ENCODE results near the gene RNASE3. TPM values are rescaled to one million over a fixed set of nuclear protein-coding genes. Genes with fewer than 3 reads are reported as not detected.
"Not testable (repeated sequence)": the region's sequence is repeated elsewhere in the genome, so short reads cannot be mapped to it uniquely, and the experiment has no call there.

RNASE3 gene
- total RNA-seq, 1 donor from 2014 or later: not detected

DNA sequence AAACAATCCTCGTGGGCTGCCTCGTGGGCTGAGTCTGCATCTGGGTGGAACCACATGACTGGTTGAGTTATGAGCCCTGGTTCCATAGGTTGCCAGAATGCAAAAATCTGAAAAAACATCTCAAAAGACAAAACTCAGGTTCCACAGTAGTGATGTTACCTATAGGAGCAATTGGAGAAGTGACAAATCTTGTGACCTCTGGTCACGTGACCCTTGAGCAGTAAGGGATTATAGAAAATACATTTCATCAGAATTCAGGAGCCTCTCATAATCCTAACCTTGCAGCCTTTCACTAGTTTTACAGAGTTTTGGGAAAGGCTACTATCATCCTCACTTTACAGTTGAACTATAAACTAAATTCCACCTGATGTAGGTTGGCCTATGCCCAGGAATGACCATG, 12.5 kb upstream of the RNASE3 start:
- Mint-ChIP-seq H3K27ac (no peak overlapping the region), H3K9me3 (no peaks in the 10 kb centered on the region), H3K27me3 (ENCODE audit: insufficient read depth) (peaks cover 11% of the 10 kb centered on the region), H3K4me3 (no peak overlapping the region), H3K4me1 (ENCODE audit: low read depth) (peaks cover 6% of the 10 kb centered on the region), H3K36me3 (ENCODE audit: low read depth) (no peaks in the 10 kb centered on the region)
- intact Hi-C loops (cut with micrococcal nuclease): no loop called here
- DNase-seq (ENCODE audit: low spot score): no peak

DNA sequence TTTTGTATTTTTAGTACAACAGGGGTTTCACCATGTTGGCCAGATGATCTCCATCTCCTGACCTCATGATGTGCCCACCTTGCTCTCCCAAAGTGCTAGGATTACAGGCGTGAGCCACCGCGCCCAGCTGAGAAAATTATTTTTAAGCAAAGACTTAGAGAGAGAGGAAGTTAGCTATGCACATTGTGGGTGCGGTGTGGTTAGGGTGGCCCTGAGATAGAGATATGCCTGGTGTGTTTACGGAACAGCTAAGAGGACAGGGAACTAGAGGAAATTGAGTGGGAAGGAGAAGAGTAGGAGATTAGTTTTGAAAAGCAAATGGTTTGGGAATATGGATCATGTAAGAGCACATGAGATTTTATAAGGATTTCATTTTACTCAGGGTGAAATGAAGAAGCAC, 10.0 kb upstream of the RNASE3 start:
- H3K27me3 Mint-ChIP-seq (ENCODE audit: insufficient read depth): peaks cover 14% of the 10 kb centered on the region
- H3K36me3 Mint-ChIP-seq (ENCODE audit: low read depth); H3K27ac Mint-ChIP-seq; DNase-seq (ENCODE audit: low spot score); H3K9me3 Mint-ChIP-seq; H3K4me1 Mint-ChIP-seq (ENCODE audit: low read depth); intact Hi-C loops (cut with micrococcal nuclease); H3K4me3 Mint-ChIP-seq: not testable (repeated sequence)

DNA sequence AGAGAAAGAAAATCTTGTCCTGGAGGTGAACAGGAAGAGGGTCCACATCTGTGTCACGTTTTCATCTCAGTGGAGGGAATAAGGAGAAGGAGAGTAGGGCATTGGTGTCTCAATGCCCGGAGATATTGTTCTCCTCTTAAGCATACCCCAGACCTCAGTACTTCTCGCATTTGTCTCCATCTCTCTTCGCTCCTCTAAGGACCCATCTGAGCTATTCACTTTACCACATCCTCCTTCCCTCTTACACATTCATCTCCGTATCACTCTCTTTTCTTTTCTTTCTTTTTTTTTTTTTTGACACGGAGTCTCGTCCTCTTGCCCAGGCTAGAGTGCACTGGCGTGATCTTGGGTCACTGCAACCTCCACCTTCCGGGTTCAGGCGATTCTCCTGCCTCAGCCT, 8.4 kb upstream of the RNASE3 start:
- H3K36me3 Mint-ChIP-seq (ENCODE audit: low read depth); DNase-seq (ENCODE audit: low spot score); H3K27ac Mint-ChIP-seq; H3K4me1 Mint-ChIP-seq (ENCODE audit: low read depth); H3K4me3 Mint-ChIP-seq; intact Hi-C loops (cut with micrococcal nuclease); H3K9me3 Mint-ChIP-seq: not testable (repeated sequence)
- H3K27me3 Mint-ChIP-seq (ENCODE audit: insufficient read depth): peaks cover 12% of the 10 kb centered on the region

DNA sequence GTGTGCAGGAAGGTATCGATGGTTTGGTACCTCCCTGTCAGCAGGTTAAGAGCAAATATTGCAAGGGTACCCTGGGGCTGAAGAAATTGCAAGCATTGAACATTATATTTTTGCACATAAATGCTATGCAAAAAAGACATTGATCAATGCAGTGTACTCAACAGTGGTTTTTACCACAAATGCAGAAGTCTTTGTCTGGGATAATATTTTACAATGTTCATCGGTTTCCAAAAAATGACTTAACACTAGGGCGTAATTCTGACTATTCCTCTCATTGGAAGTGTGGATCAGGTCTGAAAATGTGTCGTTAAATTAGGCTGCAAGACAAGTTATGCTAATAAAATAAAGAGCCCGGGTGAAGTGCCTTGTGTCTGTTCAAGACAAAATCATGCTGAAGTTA, 2.8 kb upstream of the RNASE3 start:
- H3K4me3 Mint-ChIP-seq; H3K27ac Mint-ChIP-seq; H3K27me3 Mint-ChIP-seq (ENCODE audit: insufficient read depth); H3K4me1 Mint-ChIP-seq (ENCODE audit: low read depth); intact Hi-C loops (cut with micrococcal nuclease); H3K9me3 Mint-ChIP-seq; DNase-seq (ENCODE audit: low spot score); H3K36me3 Mint-ChIP-seq (ENCODE audit: low read depth): not testable (repeated sequence)

DNA sequence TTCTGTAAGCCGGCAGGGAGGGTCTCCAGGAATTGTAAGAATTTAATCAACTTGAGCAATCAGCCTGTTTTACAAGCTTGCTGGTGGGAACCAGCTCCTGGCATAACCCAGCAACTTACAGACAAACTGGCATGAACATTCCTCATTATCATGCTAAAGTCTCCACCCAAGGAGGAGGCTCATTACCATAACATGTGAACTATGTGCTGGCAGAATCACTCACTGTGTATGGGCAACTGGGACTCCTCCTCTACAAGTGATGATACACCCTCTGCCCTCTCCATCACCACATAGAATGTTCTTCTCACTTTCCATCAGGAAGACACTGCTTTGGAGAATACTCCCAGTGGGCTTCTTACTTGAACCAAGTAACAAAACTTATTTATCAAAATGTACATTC, 4.1 kb downstream of the RNASE3 start:
- H3K27ac Mint-ChIP-seq; H3K4me1 Mint-ChIP-seq (ENCODE audit: low read depth); H3K4me3 Mint-ChIP-seq; H3K9me3 Mint-ChIP-seq; H3K36me3 Mint-ChIP-seq (ENCODE audit: low read depth); H3K27me3 Mint-ChIP-seq (ENCODE audit: insufficient read depth); DNase-seq (ENCODE audit: low spot score); intact Hi-C loops (cut with micrococcal nuclease): not testable (repeated sequence)

DNA sequence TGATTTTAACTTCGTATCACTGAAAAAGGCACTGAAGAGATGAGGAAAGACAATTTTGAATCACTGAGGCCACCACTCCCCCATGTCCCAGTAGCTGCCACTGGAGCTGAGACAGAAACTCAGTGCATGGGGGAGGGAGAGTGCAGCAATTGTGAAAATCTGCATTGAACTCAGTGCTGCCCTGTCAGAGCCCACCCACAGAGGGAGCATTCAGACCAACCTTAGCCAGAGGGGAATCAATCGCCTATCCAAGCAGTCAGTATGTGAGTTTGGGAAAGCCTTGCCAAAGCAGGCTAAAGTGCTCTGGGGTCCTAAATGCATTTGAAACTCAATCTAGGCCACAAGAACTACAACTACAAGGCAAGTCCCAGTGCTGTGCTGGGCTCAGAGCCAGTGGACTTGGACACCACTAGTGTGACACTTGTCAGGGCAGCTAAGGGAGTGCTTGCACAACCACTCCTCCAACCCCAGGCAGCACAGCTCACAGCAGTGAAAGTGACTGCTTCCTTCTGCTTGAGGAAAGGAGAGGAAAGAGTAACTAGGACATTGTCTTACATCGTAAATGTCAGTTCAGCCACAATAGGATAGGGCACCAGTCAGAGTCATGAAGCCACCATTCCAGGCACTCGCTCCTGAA, 13.3 kb downstream of the RNASE3 start:
- intact Hi-C loops (cut with micrococcal nuclease): no loop called here
- no peak for DNase-seq (ENCODE audit: low spot score)
- H3K27ac Mint-ChIP-seq: no peak overlapping the region
- no peaks in the 10 kb centered on the region for H3K36me3 Mint-ChIP-seq (ENCODE audit: low read depth)
- peaks cover 2% of the 10 kb centered on the region for H3K27me3 Mint-ChIP-seq (ENCODE audit: insufficient read depth)
- H3K4me1 Mint-ChIP-seq (ENCODE audit: low read depth): no peaks in the 10 kb centered on the region
- H3K9me3 Mint-ChIP-seq: no peaks in the 10 kb centered on the region
- H3K4me3 Mint-ChIP-seq: no peak overlapping the region

DNA sequence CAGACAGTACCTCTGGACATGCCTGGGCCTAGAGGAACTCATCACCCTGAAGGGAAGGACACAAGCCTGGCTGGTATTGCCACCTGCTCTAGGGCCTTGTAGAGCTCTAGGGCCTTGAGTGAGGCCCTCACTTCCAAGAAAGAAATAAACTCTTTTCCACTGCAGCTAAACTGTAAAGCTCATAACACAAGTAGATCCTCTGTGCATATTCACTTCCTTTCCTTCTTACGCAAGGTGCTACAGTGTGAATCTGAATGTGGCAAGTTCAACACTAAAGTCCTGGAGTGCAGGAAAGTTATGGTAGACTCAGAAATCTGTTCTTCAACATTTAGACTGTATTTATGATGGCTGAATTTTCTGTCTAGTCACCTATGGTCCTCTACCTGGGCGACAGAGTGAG, 14.5 kb downstream of the RNASE3 start:
- no peaks in the 10 kb centered on the region for H3K36me3 Mint-ChIP-seq (ENCODE audit: low read depth)
- DNase-seq (ENCODE audit: low spot score): no peak
- no peak overlapping the region for H3K27ac Mint-ChIP-seq
- intact Hi-C loops (cut with micrococcal nuclease): no loop called here
- H3K4me3 Mint-ChIP-seq: no peak overlapping the region
- H3K9me3 Mint-ChIP-seq: no peaks in the 10 kb centered on the region
- H3K4me1 Mint-ChIP-seq (ENCODE audit: low read depth): no peaks in the 10 kb centered on the region
- no peaks in the 10 kb centered on the region for H3K27me3 Mint-ChIP-seq (ENCODE audit: insufficient read depth)

DNA sequence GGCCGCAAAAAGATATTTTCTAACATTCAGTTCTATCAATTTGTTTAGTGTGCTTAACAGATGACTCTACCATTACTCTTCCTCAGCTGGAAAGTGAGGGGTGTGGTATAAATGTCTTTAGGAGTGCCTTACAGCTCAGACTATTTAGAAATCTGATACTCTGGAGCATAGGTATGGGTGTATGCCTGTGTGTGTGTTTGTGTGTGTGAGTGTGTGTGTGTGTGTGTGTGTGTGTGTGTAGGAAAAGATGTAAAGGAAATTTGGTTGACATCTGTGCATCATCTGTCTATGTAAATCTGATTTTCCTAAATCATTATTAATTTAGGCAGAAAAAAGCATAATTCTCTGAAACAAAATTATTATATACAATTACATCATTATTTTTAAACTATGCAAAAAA, 16.0 kb downstream of the RNASE3 start:
- no peaks in the 10 kb centered on the region for H3K4me1 Mint-ChIP-seq (ENCODE audit: low read depth)

DNA sequence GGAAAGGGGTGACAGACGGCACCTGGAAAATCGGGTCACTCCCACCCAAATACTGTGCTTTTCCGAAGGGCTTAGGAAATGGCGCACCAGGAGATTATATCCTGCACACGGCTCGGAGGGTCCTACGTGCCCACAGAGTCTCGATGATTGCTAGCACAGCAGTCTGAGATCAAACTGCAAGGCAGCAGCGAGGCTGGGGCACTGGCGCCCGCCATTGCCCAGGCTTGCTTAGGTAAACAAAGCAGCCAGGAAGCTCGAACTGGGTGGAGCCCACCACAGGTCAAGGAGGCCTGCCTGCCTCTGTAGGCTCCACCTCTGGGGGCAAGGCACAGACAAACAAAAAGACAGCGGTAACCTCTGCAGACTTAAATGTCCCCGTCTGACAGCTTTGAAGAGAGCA, 19.6 kb downstream of the RNASE3 start:
- H3K9me3 Mint-ChIP-seq; H3K27ac Mint-ChIP-seq; H3K36me3 Mint-ChIP-seq (ENCODE audit: low read depth); intact Hi-C loops (cut with micrococcal nuclease); H3K4me3 Mint-ChIP-seq; H3K4me1 Mint-ChIP-seq (ENCODE audit: low read depth); H3K27me3 Mint-ChIP-seq (ENCODE audit: insufficient read depth); DNase-seq (ENCODE audit: low spot score): not testable (repeated sequence)

More for the DNA sequence above, 16.0 kb downstream of the RNASE3 start:
- Mint-ChIP-seq H3K27ac (no peak overlapping the region), H3K27me3 (ENCODE audit: insufficient read depth) (peaks cover 4% of the 10 kb centered on the region), H3K4me3 (no peak overlapping the region), H3K36me3 (ENCODE audit: low read depth) (no peaks in the 10 kb centered on the region), H3K9me3 (no peaks in the 10 kb centered on the region)
- intact Hi-C loops (cut with micrococcal nuclease): no loop called here
- no peak for DNase-seq (ENCODE audit: low spot score)

DNA sequence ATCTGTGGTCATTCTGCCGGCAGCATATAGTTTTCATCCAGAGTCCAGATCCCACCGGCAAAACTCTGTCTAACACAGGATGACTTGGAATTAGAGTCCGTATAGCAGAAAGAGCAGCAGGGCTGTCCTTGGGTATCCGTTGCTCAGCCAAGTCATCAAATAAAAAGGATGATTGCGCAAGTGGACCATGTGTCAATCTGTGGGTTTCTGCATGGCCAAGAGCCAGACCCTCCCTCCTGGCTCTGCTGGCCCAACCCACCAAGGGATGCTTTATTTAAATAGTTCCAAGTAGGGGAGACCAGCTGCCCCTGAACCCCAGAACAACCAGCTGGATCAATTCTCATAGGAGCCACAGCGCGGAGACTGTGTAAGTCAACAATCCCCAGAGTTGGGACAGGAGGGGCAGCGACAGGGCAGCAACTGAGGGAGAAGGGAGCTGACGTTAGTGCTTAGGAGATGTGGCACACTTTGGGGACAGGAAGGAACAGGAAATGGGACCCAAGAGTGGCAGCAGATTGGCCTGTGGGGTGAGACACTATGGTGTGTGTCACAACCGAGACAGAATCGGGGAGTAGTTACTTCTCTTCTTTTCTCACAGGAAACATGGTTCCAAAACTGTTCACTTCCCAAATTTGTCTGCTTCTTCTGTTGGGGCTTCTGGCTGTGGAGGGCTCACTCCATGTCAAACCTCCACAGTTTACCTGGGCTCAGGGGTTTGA, 28.0 kb downstream of the RNASE3 start:
- DNase-seq (ENCODE audit: low spot score); H3K36me3 Mint-ChIP-seq (ENCODE audit: low read depth); H3K9me3 Mint-ChIP-seq; H3K4me3 Mint-ChIP-seq; H3K27ac Mint-ChIP-seq; H3K27me3 Mint-ChIP-seq (ENCODE audit: insufficient read depth); H3K4me1 Mint-ChIP-seq (ENCODE audit: low read depth); intact Hi-C loops (cut with micrococcal nuclease): not testable (repeated sequence)

DNA sequence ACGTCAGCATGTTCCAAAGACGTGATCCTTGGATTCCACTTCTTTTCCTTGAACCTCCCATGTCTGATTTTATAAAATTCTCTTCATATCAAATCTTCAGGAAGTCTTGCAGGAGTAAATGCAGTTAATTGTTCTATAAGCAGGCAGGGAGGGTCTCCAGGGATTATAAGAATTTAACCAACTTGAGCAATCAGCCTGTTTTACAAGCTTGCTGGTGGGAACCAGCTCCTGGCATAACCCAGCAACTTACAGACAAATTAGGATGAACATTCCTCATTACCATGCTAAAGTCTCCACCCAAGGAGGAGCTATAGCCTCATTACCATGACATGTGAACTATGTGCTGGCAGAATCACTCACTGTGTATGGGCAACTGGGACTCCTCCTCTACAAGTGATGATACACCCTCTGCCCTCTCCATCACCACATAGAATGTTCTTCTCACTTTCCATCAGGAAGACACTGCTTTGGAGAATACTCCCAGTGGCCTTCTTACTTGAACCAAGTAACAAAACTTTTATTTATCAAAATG, 32.6 kb downstream of the RNASE3 start:
- H3K36me3 Mint-ChIP-seq (ENCODE audit: low read depth); H3K27me3 Mint-ChIP-seq (ENCODE audit: insufficient read depth); H3K4me3 Mint-ChIP-seq; H3K4me1 Mint-ChIP-seq (ENCODE audit: low read depth); intact Hi-C loops (cut with micrococcal nuclease); H3K27ac Mint-ChIP-seq; DNase-seq (ENCODE audit: low spot score): not testable (repeated sequence)
- peaks cover 19% of the 10 kb centered on the region for H3K9me3 Mint-ChIP-seq

DNA sequence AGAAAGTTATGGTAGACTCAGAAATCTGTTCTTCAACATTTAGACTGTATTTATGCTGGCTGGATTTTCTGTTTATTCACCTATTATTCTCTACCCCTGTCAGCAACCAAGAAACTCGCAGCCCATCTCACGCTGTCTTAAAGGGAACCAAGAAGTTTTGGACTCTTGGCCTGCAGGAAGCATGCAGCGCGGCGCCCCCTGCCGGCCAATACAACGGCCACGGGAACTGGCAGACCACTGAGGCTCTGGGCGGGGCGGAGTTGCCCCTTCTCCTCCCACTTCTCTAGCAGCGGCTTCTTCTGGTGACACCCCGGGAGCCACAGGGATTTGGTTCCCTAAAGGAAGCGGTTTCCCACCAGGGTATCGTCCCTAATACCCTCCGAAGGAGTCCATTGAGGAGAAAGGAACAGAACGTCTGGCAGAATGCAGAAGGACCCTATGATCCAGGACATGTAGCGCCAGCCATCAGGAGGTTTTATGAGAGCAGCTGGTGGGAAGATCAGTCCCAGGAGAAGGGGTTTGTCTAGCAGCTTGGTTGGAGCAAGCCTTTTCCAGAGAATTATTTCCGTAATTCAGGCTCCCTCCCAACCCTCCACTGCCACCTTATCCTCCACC, 43.1 kb downstream of the RNASE3 start:
- no peak for DNase-seq (ENCODE audit: low spot score)
- intact Hi-C loops (cut with micrococcal nuclease): no loop called here
- Mint-ChIP-seq H3K4me1 (ENCODE audit: low read depth) (no peaks in the 10 kb centered on the region), H3K27me3 (ENCODE audit: insufficient read depth) (no peaks in the 10 kb centered on the region), H3K9me3 (peaks cover under 1% of the 10 kb centered on the region), H3K27ac (no peak overlapping the region), H3K4me3 (no peak overlapping the region), H3K36me3 (ENCODE audit: low read depth) (no peaks in the 10 kb centered on the region)

DNA sequence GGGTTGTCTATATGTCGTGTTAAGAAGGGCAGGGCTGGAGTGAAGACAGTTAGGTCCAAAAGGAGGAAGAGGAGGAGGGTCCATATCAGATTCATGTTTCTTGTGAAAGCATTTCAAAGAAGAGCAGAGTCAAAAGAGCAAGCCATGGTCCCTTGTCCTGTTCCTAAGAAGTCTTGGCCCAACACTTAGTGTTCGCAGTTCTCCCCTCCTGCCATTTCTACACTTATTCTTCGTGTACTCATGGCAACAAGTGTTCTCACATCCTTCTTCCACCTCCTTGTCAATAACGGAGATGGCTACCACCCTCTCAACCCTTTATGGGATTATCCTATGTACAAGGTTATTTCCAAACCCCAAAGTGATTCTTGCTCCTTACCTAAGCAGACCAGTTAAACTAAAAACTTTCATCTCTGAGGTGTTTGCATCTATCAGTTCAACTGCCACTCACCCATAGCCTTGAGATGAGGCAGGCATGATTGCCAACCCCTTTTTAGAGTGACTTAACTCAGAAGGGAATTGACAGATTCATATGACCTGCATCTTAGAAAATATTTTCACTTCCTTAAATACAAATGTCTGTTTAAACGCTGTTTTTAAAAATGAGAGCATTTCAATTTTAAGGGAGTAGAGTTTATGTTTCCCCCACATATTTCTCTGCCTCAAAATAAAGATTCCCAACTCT, 44.3 kb downstream of the RNASE3 start:
- DNase-seq (ENCODE audit: low spot score): no peak
- Mint-ChIP-seq H3K27me3 (ENCODE audit: insufficient read depth) (no peaks in the 10 kb centered on the region), H3K27ac (no peak overlapping the region), H3K4me3 (no peak overlapping the region), H3K4me1 (ENCODE audit: low read depth) (no peaks in the 10 kb centered on the region), H3K9me3 (no peaks in the 10 kb centered on the region), H3K36me3 (ENCODE audit: low read depth) (no peaks in the 10 kb centered on the region)
- intact Hi-C loops (cut with micrococcal nuclease): no loop called here

Measured in activated T-helper 1 cell treated with anti-CD3 and anti-CD28 coated beads, Interleukin-12 subunit alpha, Interleukin-12 subunit beta, Interleukin-2, Interleukin-4 antibody, amounts not matched to agents 30 ng/mL and 10 ng/mL and 1 ng/mL, durations not matched to agents 14 hours and 24 hours and 36 hours (primary cell).